Measurements from ENCODE around the gene DNAH7. TPM values are rescaled to one million over a fixed set of nuclear protein-coding genes. Genes with fewer than 3 reads are reported as not detected.

DNAH7 gene
- total and polyA plus RNA-seq, 9 of the 15 experiments (the other 6 are each of a cell fraction or from before 2014, with no cell fraction given), result 0.03 to 0.42 (median 0.18) TPM

DNA sequence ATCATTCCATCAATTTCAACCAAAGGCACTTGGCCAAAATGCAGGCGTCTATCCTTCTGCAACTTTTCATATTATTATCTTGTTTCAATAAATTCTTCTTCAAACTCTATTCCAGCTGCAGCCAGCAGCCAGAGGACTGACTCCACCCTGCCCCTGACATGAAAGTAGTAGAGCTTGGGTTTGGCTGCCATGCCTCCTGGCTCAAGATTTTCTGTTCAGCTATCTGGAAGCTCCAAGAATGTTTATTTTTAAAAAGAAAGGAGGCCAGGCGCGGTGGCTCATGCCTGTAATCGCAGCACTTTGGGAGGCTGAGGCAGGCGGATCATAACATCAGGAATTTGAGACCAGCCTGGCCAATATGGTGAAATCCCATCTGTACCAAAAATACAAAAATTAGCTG, 4.9 kb downstream of the DNAH7 start (continued):
- TF ChIP-seq ZBTB40 (IDR thresholded peaks at IDR 0.05), result no peak
- TF ChIP-seq ZBTB40 (CRISPR knock-in tag; IDR thresholded peaks at IDR 0.05), result no peak

All from K562 (cell line).